GM12875 (cell line): ENCODE results near the gene STRN3.

ENCODE experiments used
- H3K4me3 ChIP-seq: one replicate; pipeline ENCODE4 v1.5.1; 2011; ENCODE audit warnings: low read depth, low read length, control low read depth
- CTCF ChIP-seq: IDR thresholded peaks from 2 replicates; pipeline ENCODE4 v1.5.1; 2011; ENCODE audit warnings: low read depth, mild to moderate bottlenecking, control low read depth, inconsistent platforms, low read length, moderate library complexity, borderline replicate concordance; ENCODE audit not compliant: insufficient read depth

STRN3 gene

GRCh38 chr14:30885840-30886740 lies 140.1 kb downstream of the STRN3 start:
- no peak overlapping the region for H3K4me3 ChIP-seq

GRCh38 chr14:30884901-30885300 lies 141.3 kb downstream of the STRN3 start:
- no peak overlapping the region for H3K4me3 ChIP-seq
- TF ChIP-seq CTCF: no peak

More at GRCh38 chr14:30885840-30886740, 140.1 kb downstream of the STRN3 start:
- TF ChIP-seq CTCF: no peak

GRCh38 chr14:30883508-30884294 lies 142.5 kb downstream of the STRN3 start:
- no peak for TF ChIP-seq CTCF
- H3K4me3 ChIP-seq: no peak overlapping the region

- H3K4me3 ChIP-seq: no peak overlapping the region
- TF ChIP-seq CTCF: no peak
These were observed 143.7 kb downstream of the STRN3 start for GRCh38 chr14:30882431-30882830.

GRCh38 chr14:30876692-30877091 lies 149.5 kb downstream of the STRN3 start:
- H3K4me3 ChIP-seq: no peak overlapping the region

GRCh38 chr14:30875788-30876053 lies 150.5 kb downstream of the STRN3 start:
- H3K4me3 ChIP-seq: no peak overlapping the region
- no peak for TF ChIP-seq CTCF

More at GRCh38 chr14:30876692-30877091, 149.5 kb downstream of the STRN3 start:
- TF ChIP-seq CTCF: no peak
